ELF-1 (cell line): Measurements from ENCODE around the gene OR7D2.

ENCODE experiments used
- DNase-seq: peaks from one replicate; pipeline ENCODE4 v3.0.0-alpha.2; 2016; ENCODE audit warnings: low read depth, low spot score

OR7D2 gene

DNA sequence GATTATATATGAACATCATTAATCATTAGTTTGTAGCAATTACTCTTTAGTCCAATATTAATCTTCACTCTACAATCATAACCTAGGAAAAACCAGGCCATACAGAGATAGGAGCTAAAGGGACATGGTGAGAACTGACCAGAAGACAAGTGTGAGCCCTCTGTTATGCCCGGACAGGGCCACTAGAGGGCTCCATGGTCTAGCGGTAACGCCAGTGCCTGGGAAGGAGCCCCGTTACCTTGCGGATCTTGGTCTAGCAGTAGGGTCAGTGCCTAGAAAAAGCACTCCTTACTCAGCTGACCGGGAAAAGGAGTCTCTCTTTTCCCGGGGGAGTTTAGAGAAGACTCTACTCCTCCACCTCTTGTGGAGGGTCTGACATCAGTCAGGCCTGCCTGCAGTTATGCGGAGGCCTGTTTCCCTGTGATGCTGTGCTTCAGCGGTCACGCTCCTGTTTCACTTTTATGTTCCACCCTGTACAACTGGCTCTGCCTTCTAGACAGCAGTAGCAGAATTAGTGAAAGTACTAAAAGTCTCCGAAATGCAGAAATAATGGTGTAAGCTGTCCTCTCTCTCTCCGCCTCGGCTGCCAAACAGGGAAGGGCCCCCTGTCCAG lies 26.8 kb downstream of the OR7D2 start:
- DNase-seq, result peak; percentile 76

DNA sequence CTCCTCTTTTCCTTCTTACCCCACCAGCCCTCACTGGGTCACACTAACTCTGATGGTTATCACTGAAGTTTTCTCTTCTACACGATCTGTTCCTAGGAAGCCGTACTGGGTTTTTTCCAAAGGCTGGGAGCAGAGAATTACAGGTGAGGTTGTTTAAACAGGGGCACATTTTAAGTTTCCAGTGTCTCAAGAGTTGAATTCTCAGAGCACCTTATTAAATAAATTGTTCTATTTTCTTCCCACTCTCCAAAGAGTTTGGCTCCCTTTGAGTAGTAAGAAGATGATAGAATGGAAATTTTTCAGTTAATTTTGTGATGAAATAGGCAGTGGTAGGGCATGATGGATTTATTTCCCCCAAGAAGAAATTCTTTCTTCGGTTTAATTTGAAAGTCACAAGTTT lies 40.7 kb downstream of the OR7D2 start, which contains the start of gene OR7D4:
TSS of gene OR7D4 (minus strand) at position 101 of the 400 bp plus-strand sequence. CDS start 4,752 bp downstream, outside the sequence.
- no peak for DNase-seq
